ENCODE data around the gene ZNF331. TPM values are rescaled to one million over a fixed set of nuclear protein-coding genes. Genes with fewer than 3 reads are reported as not detected.

The ZNF331 gene
- total RNA-seq, 4 donors from 2014 or later, result 6.8 to 35.5 (median 11.9) TPM

DNA sequence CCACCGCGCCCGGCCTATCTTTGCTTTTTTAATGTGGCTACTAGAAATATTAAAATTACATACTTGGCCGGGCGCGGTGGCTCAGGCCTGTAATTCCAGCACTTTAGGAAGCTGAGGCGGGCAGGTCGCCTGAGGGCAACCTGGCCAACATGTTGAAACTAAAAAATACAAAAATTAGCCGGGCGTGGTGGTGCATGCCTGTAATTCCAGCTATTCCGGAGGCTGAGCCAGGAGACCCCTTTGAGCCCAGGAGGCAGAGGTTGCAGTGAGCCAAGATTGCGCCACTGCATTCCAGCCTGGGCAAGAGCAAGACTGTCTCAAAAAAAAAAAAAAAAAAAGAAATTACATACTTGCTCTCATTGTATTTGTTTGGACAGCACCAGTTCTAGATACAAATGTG is 59.1 kb downstream of the ZNF331 start:
- Histone ChIP-seq H3K4me3 (no peak overlapping the region), H3K27ac (no peak overlapping the region), H3K27me3 (no peaks in the 10 kb centered on the region), H3K4me1 (no peaks in the 10 kb centered on the region), H3K36me3 (no peaks in the 10 kb centered on the region), H3K9me3 (peaks cover 0 to 3% (median 0%) of the 10 kb centered on the region in 4 donors)
- no peak for DNase-seq
- TF ChIP-seq POLR2A (IDR thresholded peaks at IDR 0.05), result no peak
- TF ChIP-seq, protein P1, sequence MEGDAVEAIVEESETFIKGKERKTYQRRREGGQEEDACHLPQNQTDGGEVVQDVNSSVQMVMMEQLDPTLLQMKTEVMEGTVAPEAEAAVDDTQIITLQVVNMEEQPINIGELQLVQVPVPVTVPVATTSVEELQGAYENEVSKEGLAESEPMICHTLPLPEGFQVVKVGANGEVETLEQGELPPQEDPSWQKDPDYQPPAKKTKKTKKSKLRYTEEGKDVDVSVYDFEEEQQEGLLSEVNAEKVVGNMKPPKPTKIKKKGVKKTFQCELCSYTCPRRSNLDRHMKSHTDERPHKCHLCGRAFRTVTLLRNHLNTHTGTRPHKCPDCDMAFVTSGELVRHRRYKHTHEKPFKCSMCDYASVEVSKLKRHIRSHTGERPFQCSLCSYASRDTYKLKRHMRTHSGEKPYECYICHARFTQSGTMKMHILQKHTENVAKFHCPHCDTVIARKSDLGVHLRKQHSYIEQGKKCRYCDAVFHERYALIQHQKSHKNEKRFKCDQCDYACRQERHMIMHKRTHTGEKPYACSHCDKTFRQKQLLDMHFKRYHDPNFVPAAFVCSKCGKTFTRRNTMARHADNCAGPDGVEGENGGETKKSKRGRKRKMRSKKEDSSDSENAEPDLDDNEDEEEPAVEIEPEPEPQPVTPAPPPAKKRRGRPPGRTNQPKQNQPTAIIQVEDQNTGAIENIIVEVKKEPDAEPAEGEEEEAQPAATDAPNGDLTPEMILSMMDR (IDR thresholded peaks at IDR 0.05), result no peak

DNA sequence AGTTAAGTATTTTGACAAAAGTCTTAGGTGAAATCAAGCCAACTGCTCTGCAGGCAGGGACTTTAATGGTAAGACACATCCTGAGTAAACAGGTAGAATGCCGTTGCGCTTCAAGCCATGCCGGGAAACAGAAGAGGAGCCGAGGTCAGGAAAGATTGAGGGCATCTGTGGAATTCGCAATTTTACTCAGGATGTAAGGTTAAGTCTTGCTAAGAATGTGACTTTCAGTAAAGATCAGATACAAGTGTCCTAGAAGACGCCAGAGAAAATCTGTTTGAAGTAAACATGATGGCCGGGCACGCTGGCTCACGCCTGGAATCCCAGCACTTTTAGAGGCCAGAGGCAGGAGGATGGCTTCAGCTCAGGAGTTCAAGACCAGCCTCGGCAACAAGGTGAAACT is 60.4 kb downstream of the ZNF331 start:
- Histone ChIP-seq H3K4me3 (no peak overlapping the region), H3K36me3 (no peaks in the 10 kb centered on the region), H3K9me3 (peaks cover 0 to under 1% (median 0%) of the 10 kb centered on the region in 4 donors), H3K4me1 (no peaks in the 10 kb centered on the region), H3K27ac (no peak overlapping the region), H3K27me3 (no peaks in the 10 kb centered on the region)
- TF ChIP-seq, protein P1 (IDR thresholded peaks at IDR 0.05), result no peak
- no peak for TF ChIP-seq POLR2A (IDR thresholded peaks at IDR 0.05)
- no peak for DNase-seq

DNA sequence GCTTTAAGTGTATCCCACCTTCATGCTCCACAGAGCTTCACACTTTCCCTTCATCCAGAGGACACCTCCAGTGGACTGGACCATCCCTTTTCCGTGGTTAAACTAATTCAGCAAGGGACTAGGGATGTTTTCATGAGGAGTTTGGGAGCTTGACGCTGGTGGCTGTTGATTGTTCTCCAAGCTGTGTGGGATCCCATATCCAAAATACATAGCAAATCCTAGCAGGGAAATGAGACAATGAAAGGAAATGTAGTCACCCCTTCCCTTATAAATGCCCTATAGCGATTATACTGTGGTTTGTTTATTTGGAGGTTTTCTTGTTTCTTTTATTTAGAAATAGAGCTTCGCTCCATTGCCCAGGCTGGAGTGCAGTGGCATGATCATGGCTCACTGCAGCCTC is 62.3 kb downstream of the ZNF331 start:
- TF ChIP-seq, protein P1 (IDR thresholded peaks at IDR 0.05), result no peak
- TF ChIP-seq POLR2A (IDR thresholded peaks at IDR 0.05), result no peak
- no peaks in the 10 kb centered on the region for H3K27me3 ChIP-seq
- DNase-seq, result no peak
- H3K4me1 ChIP-seq, result no peaks in the 10 kb centered on the region
- H3K4me3 ChIP-seq, result no peak overlapping the region
- no peak overlapping the region for H3K27ac ChIP-seq
- no peaks in the 10 kb centered on the region for H3K36me3 ChIP-seq
- H3K9me3 ChIP-seq, result no peaks in the 10 kb centered on the region

DNA sequence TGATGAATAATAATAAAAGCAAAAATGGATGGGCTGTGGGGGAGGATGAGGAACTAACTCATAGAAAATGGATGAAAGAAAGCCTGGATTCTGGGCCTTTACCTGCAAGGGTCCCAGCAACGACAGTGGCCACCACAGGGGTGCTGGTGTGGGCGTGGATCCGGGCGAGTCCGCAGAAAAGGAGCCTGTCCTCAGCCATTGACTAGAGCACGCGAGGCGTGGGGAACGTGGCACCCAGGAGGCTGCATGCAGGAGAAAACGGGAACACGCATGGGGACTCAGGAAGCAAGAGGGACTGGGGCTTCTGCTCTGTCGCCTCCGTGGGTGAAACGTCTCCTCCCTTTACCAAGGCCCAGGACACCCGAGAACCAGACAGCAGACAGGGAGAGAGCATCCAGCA is 68.1 kb downstream of the ZNF331 start:
- H3K27me3 ChIP-seq, result no peaks in the 10 kb centered on the region
- no peaks in the 10 kb centered on the region for H3K36me3 ChIP-seq
- no peak for TF ChIP-seq POLR2A (IDR thresholded peaks at IDR 0.05)
- TF ChIP-seq, protein P1 (IDR thresholded peaks at IDR 0.05), result no peak
- no peak overlapping the region for H3K27ac ChIP-seq
- H3K4me3 ChIP-seq, result no peak overlapping the region
- no peaks in the 10 kb centered on the region for H3K4me1 ChIP-seq
- DNase-seq, result no peak
- H3K9me3 ChIP-seq, result no peaks in the 10 kb centered on the region

DNA sequence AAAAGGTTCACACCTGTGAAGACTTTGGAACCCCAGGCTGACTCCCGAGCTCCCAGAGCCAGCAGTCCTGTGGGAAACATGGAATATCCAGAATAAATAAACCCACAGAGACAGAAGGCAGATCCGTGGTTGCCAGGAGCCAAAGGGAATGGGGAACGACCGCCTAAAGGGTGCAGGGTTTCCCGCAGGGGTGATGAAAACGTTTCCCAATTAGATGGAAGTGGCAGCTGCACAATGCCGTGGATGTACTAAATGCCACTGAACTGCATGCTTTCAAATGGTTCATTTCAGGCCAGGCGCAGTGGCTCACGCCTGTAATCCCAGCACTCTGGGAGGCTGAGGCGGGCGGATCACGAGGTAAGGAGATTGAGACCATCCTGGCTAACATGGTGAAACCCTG is 70.4 kb downstream of the ZNF331 start:
- no peaks in the 10 kb centered on the region for H3K4me1 ChIP-seq
- no peaks in the 10 kb centered on the region for H3K9me3 ChIP-seq
- H3K27me3 ChIP-seq, result no peaks in the 10 kb centered on the region
- H3K27ac ChIP-seq, result no peak overlapping the region
- DNase-seq, result no peak
- H3K4me3 ChIP-seq, result no peak overlapping the region
- H3K36me3 ChIP-seq, result no peaks in the 10 kb centered on the region
- no peak for TF ChIP-seq POLR2A (IDR thresholded peaks at IDR 0.05)

DNA sequence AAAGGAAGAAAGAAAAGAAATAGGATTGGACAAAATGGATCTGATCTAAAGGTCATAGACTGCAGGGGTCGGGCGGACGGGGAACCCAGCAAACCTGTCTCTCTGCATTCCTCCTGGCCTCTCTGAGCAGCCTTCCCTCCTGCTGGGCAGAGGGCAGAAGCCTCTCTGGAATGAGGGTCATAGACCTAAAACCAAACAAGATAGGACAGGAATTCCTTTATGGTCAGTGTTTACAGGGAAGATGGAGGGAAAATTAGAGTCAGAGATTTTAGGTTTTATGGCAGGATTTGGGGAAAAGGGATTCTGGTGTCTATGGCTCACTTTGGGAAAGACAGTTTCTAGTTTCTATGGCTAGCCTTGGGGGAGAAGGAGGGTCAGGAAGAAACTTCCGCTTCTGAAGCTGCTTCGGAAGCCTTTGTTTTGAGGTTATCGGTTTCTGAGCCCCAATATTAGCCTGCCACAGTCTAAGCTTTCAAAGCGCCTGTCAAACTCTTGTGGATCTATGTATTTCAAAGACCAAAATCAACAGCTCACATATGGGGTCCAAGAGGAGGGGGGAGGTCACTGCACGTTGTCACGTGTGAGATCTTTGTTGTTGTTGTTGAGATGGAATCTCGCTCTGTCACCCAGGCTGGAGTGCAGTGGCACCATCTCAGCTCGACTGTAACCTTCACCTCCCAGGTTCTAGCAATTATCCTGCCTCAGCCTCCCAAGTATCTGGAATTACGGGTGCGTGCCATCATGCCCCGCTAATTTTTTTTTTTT is 75.0 kb downstream of the ZNF331 start:
- H3K27ac ChIP-seq, result no peak overlapping the region
- TF ChIP-seq POLR2A (IDR thresholded peaks at IDR 0.05), result no peak
- TF ChIP-seq, protein P1 (IDR thresholded peaks at IDR 0.05), result no peak
- no peaks in the 10 kb centered on the region for H3K36me3 ChIP-seq
- no peak for DNase-seq
- peaks cover 0 to 2% (median 0%) of the 10 kb centered on the region in 4 donors for H3K9me3 ChIP-seq
- H3K27me3 ChIP-seq, result no peaks in the 10 kb centered on the region
- no peaks in the 10 kb centered on the region for H3K4me1 ChIP-seq
- H3K4me3 ChIP-seq, result no peak overlapping the region
